Stimulated activated CD8-positive, alpha-beta memory T cell treated with anti-CD3 and anti-CD28 coated beads, Interleukin-4, amount 100 ng/mL, for 48 hours (primary cell): ENCODE measurements around the gene SMARCA4.

Experiments used
- DNase-seq: peaks from one replicate; pipeline ENCODE4 v3.0.0-alpha.2; 2020

The SMARCA4 gene

GRCh38 chr19:11108746-11109145, 147.9 kb downstream of the SMARCA4 start:
- DNase-seq, result no peak

GRCh38 chr19:11111117-11111770, 150.4 kb downstream of the SMARCA4 start:
- no peak for DNase-seq

GRCh38 chr19:11111771-11112144, 150.9 kb downstream of the SMARCA4 start:
- no peak for DNase-seq
